HG02885 (cell line): ENCODE results near the gene CCDC50.
A peak's percentile ranks its signal among the peaks of the same experiment; 100 is the strongest.

ENCODE experiments used
- ATAC-seq: cut with Tn5 transposase; IDR thresholded peaks from one replicate; pipeline ENCODE4 v1.9.1; 2021; ENCODE audit warnings: mild to moderate bottlenecking; ENCODE audit not compliant: unreplicated experiment, poor library complexity

Gene CCDC50

DNA sequence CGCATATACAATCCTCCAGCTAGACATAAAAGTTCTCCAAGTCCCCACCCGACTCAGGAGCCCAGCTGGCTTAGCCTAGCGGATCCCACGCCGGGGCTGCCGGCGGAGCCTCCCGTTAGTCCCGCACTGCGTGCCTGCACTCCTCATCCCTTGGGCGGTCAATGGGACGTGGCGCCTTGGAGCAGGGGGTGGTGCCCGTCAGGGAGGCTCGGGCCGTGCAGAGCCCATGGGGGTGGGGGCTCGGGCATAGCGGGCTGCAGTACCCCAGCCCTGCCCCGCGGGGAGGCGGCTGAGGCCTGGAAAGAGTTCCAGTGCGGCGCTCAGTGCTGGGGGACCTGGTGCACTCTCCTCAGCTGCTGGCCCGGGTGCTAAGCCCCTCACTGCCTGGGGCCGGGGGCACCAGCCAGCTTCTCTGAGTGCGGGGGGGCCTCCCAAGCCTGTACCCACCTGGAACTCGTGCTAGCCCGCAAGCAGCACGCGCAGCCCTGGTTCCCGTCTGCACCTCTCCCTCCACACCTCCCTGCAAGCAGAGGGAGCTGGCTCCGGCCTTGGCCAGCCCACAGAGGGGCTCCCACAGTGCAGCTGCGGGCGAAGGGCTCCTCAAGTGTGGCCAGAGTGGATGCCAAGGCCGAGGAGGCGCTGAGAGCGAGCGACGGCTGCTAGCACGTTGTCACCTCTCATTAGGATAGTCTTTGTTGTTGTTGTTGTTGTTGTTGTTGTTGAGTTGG lies 12.2 kb upstream of the CCDC50 start:
- no peak for ATAC-seq

DNA sequence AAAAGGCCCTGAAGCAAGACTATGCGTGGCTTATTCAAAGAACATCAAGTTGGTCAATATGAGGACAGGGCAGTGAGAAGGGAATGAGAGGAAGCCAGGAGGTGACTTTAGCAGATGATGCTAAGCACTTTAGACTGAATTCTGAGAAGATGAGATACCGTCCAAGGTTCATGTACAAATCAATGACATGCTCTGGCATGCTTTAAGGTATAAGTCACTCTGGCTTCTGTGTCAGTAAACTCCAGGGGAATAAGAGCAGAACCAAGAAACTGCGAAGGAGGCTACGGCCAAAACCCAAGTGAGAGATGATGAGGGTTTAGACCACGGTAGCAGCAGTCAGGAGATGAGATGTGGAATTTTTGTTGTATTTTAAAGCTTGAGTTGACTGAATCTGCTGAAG lies 8.9 kb upstream of the CCDC50 start:
- no peak for ATAC-seq

DNA sequence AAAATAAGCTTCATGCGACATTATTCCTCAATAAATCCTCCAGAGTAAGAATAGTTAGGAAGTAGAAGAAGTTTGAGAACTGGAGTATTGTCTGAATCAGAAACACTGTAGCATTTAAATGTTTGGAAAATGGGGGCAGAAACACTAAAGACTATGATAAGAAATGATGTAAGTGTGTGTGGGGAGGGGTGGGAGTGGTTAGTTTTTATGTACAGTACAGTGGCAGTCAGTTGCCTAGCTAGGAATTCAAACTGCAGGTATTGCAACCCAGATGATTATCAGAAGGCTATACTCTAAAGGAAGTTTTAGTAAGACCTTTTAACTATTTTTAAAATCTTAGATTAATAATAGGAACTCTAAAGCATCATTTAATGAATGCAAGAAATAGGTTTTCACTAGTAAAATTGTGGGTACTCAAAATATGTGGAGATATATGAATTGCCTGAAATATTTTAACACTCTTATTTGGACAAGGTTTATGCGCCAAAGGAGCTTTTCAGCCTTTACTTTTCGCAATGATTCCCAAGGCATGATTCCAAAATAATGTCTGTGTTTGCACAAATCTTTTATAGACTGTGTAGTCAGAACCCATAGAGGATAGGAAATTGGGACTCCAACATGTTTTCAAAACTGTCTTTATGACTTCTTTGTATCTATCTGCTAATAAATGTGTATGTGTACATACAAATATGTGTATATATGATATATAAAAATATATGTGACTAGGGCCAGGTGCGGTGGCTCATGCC lies 8.0 kb upstream of the CCDC50 start:
- ATAC-seq, result no peak

DNA sequence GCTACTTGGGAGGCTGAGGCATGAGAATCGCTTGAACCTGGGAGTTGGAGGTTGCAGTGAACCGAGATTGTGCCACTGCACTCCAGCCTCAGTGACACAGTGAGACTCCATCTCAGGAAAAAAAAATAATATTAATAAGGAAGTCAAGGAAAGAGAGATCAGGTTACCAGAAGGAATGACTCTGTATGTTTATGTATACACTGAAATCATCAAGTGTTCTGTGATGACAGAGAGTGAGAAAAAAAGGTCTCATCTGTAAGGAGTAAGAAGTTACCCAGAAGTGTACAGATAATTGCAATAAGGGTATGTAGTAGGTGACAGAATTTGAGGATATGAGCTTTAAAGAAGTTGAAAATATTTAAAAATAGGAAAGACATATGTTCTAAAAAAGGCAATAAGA lies 4.3 kb upstream of the CCDC50 start:
- no peak for ATAC-seq

DNA sequence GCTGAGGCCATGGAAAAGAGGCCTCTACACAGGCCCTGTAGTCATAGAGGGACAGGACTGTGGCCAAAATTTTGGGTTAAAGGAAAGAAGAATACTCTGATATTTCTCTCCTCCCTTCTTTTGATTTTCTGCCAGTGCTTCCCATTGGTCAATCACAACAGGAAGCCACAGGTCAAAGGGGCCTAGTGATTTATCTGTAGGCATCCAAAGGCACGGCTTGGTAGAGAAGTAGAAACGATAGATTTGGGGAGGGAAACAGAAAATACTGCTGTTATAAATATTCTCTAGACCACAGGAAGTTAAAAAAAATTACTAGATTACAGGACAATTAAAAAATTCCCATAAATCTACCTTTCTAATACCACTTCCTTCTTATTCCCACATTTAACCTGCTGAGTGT lies 1.7 kb upstream of the CCDC50 start:
- no peak for ATAC-seq

DNA sequence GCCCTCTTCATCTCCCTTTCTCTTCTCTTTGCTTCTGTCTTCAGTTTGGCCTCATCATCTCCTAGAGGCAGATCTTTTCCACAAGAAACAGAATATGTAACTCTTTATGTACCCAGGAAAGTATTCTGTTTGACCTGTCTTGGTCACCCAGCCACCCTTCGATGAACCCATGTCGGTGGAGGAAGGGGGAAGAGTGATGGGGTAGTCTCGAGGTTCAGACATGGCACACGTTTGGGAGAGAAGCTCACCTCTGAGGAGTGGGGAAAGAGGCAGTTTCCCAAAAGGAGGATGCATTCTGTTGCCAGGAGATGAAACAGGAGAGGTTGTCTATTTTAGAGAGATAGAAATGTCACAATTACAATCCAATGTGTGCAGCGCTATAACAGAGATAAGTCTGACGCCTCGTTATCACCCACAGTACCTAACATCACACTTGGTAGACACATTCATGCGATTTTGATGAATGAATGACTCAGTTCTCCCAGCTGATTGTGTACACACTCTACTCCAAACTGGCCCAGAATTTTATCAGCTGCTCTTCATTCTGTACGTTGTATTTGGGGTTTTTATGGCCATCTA lies 722 bp upstream of the CCDC50 start:
- ATAC-seq, result no peak

DNA sequence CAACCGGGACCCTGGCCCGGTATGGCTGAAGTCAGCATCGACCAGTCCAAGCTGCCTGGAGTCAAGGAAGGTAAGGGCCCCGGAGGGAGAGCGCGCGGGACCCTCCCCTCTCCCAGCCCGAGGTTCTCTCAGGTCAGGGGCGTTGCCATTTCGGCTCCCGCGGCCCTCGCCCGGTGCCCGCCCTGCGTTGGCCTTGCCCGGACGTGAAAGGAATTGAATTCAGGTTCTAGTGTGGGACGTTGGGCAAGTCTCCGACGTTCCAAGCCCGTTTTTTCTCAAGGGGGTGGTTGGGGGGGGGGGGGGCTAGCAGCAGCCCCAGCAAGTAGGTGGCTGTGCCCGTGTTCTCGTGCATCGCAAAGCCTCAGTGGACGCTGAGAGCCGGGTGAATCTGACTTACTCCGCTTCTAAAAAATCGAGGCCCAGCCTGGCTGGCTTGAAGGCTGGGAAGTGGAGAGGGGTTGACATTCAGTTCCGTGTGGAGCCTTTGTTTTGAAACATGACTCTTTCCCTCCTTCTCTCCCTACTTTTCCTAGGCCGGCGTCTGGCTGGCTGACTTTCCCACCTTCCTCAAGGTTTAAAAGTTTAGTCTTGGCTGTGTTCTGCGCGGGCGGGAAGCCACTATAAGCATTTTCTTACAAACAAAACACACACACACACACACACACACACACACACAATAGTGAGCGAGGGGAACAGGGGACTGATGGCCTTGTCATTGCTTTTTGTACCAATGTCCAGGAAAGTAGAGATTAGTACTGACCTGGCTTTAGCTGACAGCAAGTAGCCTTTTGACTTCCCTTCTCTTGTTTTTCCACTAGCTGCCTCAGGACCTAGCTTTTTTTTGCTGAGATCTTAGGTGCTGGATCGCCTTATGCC lies 698 bp downstream of the CCDC50 start, which contains the start of gene UTS2B:
Gene UTS2B (minus strand): TSS at position 873 of the 876 bp plus-strand sequence. CDS start 48,337 bp downstream, outside the sequence.
- ATAC-seq, result peak; percentile 28

DNA sequence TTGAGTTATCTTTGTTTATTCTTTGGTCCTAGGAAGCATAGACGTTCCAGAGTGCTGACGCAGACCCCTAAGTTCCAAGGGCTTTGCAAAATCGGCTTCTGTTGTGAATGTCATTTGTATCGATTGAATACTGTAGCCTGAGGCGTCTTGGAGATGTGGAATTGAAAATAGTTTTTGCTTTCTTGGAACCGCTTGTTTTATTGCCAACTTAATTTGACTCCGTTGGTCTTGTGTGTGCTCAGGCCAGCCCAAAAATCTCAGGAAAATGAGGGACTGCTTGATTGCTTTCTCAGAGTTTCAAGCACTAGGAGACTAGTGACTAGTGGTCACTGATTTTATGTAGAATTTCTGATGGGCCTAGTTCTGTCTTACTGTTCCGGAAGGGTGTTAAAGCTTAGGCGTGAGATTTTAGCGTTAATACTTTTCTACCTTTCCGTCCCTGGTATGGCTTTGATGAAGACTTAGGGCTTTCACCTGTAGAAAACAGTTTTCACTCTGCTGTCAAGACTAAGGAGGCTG lies 1.4 kb downstream of the CCDC50 start:
- no peak for ATAC-seq

DNA sequence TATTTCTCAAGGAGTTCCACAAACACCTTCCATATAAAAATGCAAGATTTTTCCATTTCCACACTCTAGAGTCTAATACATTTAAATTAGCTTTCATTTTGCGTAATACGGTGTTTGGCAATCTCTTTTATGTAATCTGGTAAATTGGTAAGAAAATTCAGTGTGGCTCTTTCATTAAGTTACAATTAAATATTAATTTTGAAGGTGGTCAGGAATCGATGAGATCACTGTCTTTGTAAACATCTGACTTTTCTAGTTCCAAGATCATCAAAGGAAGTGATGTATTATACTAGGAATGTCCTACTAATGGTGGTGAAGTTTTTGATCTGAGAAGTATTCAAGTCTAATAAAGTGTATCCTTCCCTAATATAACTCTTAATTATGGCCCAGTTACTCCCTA lies 2.2 kb downstream of the CCDC50 start:
- no peak for ATAC-seq

DNA sequence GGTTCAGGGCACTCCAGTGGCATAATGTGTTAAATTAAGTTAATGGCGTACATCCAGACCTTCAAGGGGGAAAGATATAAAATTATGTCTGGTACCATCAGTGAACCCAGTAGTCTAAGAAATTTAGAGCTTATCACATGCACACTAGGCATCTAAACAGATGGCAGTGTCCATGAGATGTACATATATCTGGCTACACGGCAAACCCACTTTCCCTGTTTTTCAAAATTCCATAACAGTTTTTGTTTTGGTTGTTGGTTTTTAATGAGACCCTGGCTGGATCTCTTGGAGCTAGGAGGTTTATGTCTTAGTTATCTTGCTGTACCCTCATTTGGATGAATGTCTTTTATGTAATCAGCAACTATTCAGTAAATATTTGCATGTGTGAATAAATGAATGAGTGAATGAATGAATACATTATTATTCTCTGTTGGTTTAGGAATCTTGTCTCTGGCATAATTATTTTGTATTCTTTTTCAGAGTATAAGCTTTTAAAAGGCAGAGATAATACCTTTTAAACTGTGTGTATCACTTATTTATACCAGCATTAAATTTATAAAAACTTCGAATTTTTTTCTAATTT lies 4.2 kb downstream of the CCDC50 start:
- no peak for ATAC-seq

DNA sequence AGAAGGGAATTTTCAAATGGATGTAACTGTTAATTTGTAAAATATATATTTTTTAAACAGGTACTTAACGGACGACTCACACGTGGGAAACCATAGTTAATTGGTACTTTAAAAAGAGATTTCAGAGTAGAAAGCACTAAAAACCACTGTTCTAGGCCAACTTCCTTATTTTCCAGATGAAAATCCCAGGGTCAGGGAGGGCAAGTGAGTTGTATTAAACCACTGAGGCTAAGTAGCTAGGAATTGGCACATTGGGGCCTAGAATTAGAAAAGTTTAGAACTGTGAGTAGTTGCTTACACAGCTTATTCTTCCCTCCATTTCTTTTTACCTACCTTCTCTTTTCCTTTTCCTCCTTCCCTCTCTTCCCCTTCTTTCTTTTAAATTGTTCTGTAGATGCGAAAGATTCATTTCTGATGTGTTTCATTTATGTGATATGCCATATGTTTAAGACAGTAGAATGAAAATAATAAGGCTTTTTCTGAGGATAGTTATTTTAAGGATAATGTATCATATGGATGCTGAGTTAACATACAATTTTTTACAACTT lies 5.2 kb downstream of the CCDC50 start:
- ATAC-seq, result no peak

DNA sequence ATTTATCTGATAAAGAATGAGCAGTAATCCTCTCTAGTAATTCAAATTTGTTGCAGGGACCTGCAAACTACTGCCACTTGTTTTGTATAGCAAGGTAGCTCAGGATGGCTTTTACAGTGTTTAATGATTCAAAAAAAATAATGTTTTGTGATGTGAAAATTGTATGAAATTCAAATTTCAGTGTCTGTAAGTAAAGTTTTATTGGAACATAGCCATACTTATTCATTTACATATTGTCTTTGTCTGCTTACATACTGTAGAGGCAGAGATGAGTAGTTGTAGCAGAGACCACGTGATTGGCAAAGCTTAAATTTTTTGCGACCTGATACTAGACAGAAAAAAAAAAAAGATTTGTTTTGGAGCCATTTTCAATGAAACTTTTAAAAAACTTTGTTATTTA lies 7.6 kb downstream of the CCDC50 start:
- peak; percentile 47 for ATAC-seq

DNA sequence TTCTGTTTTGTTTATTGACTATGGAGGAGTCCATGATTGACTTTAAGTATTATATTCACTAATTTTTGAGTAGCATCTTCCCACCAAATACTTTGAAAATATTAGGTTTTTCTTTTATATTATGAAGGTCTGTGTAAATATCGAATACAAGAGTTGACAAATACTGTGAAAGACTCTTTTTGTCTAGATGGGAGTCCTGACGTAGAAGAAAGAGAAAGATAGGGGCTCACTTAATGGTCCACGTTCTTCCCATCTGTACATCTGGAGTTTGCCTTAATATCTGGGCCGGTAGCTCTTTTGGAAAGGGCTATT lies 8.9 kb downstream of the CCDC50 start:
- ATAC-seq, result no peak

DNA sequence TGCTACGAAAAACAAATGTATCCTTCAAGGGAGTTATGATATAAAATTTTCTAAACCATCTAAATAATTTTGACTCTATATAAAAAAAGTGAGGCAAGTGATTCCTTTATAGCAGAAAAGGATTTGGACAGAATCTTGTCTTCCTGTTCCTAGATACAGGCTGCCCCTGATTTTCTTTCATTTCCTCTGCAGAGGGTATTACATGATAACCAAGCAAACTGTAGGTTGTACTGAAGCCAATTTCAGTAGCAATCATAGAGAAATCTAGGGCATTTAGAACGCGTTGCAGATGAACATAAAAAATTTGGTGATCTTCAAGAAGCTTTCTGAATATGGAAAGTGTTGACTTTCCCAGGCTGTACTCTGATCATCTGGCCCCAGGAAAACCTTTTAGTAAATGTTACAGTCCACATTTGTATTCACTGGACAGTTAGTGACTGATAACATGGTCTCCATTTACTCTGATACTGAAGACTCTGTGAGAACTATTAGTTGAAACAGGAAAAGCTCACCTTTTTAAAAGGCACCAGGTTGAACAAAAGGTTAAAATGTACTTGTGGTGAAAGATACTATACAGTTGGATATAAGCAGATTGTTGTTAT lies 10.2 kb downstream of the CCDC50 start:
- no peak for ATAC-seq

DNA sequence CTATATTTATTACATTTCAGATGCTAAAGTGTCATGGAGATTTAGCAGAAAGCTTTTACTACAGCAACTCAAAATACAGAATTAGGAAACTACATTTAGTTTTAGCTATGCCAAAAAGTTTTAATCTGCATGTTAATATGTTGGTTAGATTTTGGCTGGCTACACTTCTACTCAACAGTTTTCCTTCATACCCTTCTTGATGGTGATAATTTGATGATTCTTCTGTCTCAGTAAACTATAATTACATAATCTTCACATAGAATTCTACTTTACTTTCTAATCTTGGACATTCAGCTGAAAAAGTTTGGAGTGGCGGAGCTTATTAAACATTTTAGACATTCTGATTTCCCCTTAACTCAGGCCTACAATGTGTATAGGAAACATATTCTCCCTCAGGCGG lies 11.2 kb downstream of the CCDC50 start:
- no peak for ATAC-seq

DNA sequence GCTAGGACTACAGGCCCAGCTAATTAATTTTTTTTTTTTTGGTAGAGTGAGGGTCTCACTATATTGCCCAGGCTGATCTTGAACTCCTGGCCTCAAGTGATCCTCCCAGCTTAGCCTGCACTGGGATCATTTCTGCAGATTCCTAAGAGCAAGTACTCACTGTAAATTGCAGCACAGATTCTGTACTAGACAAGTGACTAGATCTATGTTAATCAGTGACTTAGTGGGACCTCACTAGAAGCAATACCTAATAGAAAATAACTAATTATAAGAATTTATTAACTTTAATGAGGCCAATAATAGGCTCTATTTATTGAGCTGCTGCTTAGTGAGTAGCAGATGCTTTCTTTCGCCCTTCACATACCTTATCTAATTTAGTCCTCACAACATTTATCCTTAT lies 11.8 kb downstream of the CCDC50 start:
- ATAC-seq, result no peak

DNA sequence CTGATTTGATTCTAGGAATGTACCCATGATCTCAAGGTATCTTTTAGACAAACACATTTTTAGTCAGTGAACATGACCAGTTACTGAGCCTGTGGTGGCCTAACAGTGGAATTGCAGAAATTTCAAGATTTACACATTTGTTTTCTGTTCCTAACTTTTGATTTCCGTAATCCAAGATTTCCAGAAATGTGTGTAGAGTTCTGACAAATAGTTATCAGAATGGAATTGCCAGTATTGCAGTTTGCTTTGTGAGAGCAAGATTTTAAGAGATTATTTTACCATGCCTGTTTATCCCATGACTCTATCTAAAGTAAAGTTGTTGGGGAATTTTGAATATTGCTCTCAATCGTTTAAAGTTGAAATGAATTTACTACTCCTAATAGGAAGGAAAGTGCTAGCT lies 12.8 kb downstream of the CCDC50 start:
- no peak for ATAC-seq

DNA sequence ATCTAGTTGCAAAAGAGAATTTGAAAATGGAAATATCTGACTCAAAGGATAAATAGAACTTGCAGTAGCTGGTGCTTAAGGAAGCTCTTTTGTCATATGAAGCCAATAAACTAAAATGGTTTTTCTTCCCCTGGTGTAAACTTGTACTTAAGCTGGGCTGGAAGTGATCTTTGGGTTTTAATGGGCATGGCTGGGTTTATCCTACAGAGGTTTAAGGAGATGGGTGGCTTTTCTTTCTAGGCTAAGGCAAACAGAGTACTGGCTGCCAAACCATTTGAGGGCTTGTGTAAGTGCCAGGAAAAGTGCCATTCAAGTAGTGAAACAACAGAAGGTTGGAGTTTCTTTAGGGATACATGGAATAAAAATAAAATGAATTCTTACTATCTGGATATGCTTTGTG lies 13.2 kb downstream of the CCDC50 start:
- ATAC-seq, result no peak

DNA sequence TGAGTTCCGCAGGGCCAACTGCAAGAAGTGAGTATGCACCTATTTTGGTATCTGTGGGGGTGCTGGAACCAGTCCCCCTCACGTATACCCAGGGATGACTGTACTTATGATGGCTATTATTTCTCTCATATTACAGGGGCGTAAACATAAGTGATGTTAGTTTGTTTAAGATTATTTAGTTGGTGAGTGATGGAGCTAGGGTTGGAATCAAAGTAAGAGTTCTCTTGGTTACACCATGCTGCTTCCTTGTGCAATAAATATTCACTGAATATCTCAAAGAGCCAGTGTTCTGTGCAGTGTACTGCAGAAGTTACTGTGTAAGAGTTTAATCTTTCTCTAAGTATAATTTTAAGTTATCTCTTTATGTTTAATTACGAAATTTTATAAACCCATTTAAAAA lies 13.9 kb downstream of the CCDC50 start:
- ATAC-seq, result no peak

DNA sequence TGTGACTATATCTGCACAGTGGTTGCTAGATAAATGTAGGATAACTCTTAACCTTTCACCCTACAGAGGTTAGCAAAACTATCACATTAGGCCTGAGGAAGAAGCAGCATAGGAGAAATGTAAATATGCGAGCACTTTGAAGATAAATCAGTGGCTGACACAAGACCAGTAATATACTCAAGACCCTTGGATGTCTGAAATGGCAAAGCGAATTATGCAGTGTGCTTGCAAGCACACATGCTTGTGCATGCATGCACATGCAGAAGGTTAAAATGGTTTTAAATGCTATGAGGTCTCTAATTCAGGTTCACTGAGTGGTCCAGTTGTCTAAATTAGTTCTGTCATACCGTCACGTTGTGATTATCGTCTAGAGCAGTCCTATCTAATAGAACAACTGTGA lies 14.7 kb downstream of the CCDC50 start:
- ATAC-seq, result no peak
